ENCODE data around the gene ZSWIM8. TPM values are rescaled to one million over a fixed set of nuclear protein-coding genes. Genes with fewer than 3 reads are reported as not detected.

ZSWIM8 gene
- total RNA-seq, 6 experiments from 2014 or later = 47.2 to 62.6 (median 55.3) TPM

DNA sequence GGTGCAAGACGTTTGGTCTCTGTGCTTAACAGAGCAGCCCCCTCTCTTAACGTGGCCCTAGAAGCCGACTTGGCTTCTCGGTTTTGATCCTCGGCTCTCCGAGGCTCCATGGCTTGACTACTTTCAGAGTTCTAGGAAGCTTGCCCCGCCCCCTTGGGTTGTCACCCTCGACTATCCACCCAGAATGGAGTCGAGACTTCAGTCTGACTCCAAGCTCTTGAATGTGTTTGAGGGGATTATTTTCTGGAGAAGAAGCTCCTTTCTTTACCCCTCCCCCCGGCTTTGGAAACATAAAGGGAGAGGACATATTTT is 40.8 kb upstream of the ZSWIM8 start:
- TF ChIP-seq CTCF (IDR thresholded peaks at IDR 0.05) = no peak
- DNase-seq = peak; percentile 51
- H3K36me3 Mint-ChIP-seq (ENCODE audit: low read depth) = peaks cover 27% of the 10 kb centered on the region
- peaks cover 39% of the 10 kb centered on the region for H3K4me1 Mint-ChIP-seq (ENCODE audit: low read depth)
- peaks cover 6% of the 10 kb centered on the region for H3K27me3 Mint-ChIP-seq (ENCODE audit: insufficient read depth)
- H3K27ac Mint-ChIP-seq = peak overlapping the region; percentile 100
- H3K4me3 Mint-ChIP-seq = peak overlapping the region; percentile 98
- no peaks in the 10 kb centered on the region for H3K9me3 Mint-ChIP-seq

GRCh38 chr10:73746721-73747120 is 38.7 kb upstream of the ZSWIM8 start:
- H3K27me3 Mint-ChIP-seq (ENCODE audit: insufficient read depth) = peaks cover 5% of the 10 kb centered on the region; the same call in 1 of the 2 replicates
- H3K9me3 Mint-ChIP-seq = no peaks in the 10 kb centered on the region
- no peak for DNase-seq
- H3K36me3 Mint-ChIP-seq (ENCODE audit: low read depth) = peaks cover 31% of the 10 kb centered on the region
- no peak for TF ChIP-seq CTCF (IDR thresholded peaks at IDR 0.05)
- H3K27ac Mint-ChIP-seq = no peak overlapping the region
- H3K4me3 Mint-ChIP-seq = peak overlapping the region; percentile 61
- peaks cover 47% of the 10 kb centered on the region for H3K4me1 Mint-ChIP-seq (ENCODE audit: low read depth)

GRCh38 chr10:73750819-73751218 is 34.6 kb upstream of the ZSWIM8 start:
- no peak overlapping the region for H3K4me3 Mint-ChIP-seq
- H3K4me1 Mint-ChIP-seq (ENCODE audit: low read depth) = peaks cover 35% of the 10 kb centered on the region
- H3K27ac Mint-ChIP-seq = no peak overlapping the region
- no peaks in the 10 kb centered on the region for H3K9me3 Mint-ChIP-seq
- peaks cover 33% of the 10 kb centered on the region for H3K36me3 Mint-ChIP-seq (ENCODE audit: low read depth)
- peaks cover 1% of the 10 kb centered on the region for H3K27me3 Mint-ChIP-seq (ENCODE audit: insufficient read depth)
- no peak for TF ChIP-seq CTCF (IDR thresholded peaks at IDR 0.05)
- DNase-seq = no peak

DNA sequence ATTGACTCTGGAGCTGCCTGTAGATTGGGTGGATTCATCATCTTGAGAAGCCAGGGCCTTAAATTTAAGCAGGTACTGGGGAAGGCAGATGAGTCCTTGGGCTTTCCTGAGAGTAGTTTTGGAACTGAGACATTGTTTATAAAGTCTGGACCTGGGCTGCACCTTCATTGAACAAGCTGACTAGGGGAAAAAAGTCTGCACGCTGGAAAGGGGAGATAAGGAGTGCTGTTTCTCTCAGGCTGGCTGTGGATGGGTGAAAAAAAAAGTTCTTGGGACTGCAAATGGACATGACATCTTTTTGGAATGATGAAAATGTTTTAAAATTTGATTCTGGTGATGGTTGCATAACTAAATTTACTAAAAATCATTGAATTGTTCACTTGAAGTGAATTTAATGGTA is 29.2 kb upstream of the ZSWIM8 start:
- no peak for DNase-seq
- Mint-ChIP-seq H3K27ac (no peak overlapping the region), H3K4me3 (no peak overlapping the region), H3K27me3 (ENCODE audit: insufficient read depth) (peaks cover 1% of the 10 kb centered on the region), H3K4me1 (ENCODE audit: low read depth) (peaks cover 24% of the 10 kb centered on the region), H3K36me3 (ENCODE audit: low read depth) (peaks cover 34% of the 10 kb centered on the region), H3K9me3 (no peaks in the 10 kb centered on the region)
- no peak for TF ChIP-seq CTCF (IDR thresholded peaks at IDR 0.05)

- no peaks in the 10 kb centered on the region for H3K9me3 Mint-ChIP-seq
- no peak for DNase-seq
- TF ChIP-seq CTCF (IDR thresholded peaks at IDR 0.05) = no peak
- peaks cover 36% of the 10 kb centered on the region for H3K36me3 Mint-ChIP-seq (ENCODE audit: low read depth)
- no peak overlapping the region for H3K27ac Mint-ChIP-seq
- peaks cover 1% of the 10 kb centered on the region for H3K27me3 Mint-ChIP-seq (ENCODE audit: insufficient read depth)
- H3K4me3 Mint-ChIP-seq = no peak overlapping the region
- H3K4me1 Mint-ChIP-seq (ENCODE audit: low read depth) = peaks cover 45% of the 10 kb centered on the region
These were observed 26.5 kb upstream of the ZSWIM8 start for GRCh38 chr10:73758704-73759511.

Measured in HFFc6 (cell line).